CD8-positive, alpha-beta memory T cell (primary cell): ENCODE results near the gene ACTL6A. TPM values are rescaled to one million over a fixed set of nuclear protein-coding genes. Genes with fewer than 3 reads are reported as not detected.

Source experiments
- CTCF ChIA-PET: fragments of 350-600 bp; sonication (Branson Sonifier 250); formaldehyde crosslinking; loops from one replicate; lab custom pipeline; 2021; ENCODE audit warnings: antibody characterized with exemption; lab: Charles Lee
- POLR2A ChIA-PET: fragments of 350-600 bp; sonication (Branson Sonifier 250); formaldehyde crosslinking; loops from one replicate; lab custom pipeline; 2021; ENCODE audit warnings: antibody characterized with exemption; lab: Charles Lee
- DNase-seq, 5 donors: peaks; one replicate each; pipeline versions ENCODE4 v3.0.0 to v3.0.0-alpha.2; 2020 to 2022; ENCODE audit warnings: mixed read lengths in 1 of 5
- H3K27ac ChIP-seq: one replicate; pipeline ENCODE4 v1.7.0; 2013; ENCODE audit warnings: low read depth, mild to moderate bottlenecking, low read length, moderate library complexity
- H3K27me3 ChIP-seq: 2 replicates; pipeline ENCODE4 v1.7.0; 2013; ENCODE audit warnings: low read length, mild to moderate bottlenecking; ENCODE audit not compliant: insufficient read depth, poor library complexity, severe bottlenecking
- H3K36me3 ChIP-seq: 2 replicates; pipeline ENCODE4 v1.7.0; 2013; ENCODE audit warnings: mild to moderate bottlenecking, low read length, moderate library complexity; ENCODE audit not compliant: insufficient read depth
- H3K4me1 ChIP-seq: 2 replicates; pipeline ENCODE4 v1.7.0; 2013; ENCODE audit warnings: mild to moderate bottlenecking, low read length, moderate library complexity; ENCODE audit not compliant: insufficient read depth
- H3K4me3 ChIP-seq: 2 replicates; pipeline ENCODE4 v1.7.0; 2013; ENCODE audit warnings: mild to moderate bottlenecking, low read length
- H3K9me3 ChIP-seq: 2 replicates; pipeline ENCODE4 v1.7.0; 2013; ENCODE audit warnings: mild to moderate bottlenecking, low read length
- H3K27ac Mint-ChIP-seq, 8 donors: one replicate each; pipeline ENCODE4 v1.8.0; 2020 to 2021; ENCODE audit warnings: mixed read lengths in 8 of 8, mild to moderate bottlenecking in 6 of 8, inconsistent platforms in 3 of 8, moderate library complexity in 3 of 8
- H3K27me3 Mint-ChIP-seq, 2 donors: one replicate each; pipeline ENCODE4 v1.8.0; 2020 to 2021; ENCODE audit warnings: mixed read lengths in 2 of 2, mild to moderate bottlenecking in 1 of 2, moderate library complexity in 1 of 2
- H3K36me3 Mint-ChIP-seq, 3 donors: one replicate each; pipeline ENCODE4 v1.8.0; 2020 to 2021; ENCODE audit warnings: mixed read lengths in 3 of 3, inconsistent platforms in 1 of 3, mild to moderate bottlenecking in 1 of 3
- H3K4me1 Mint-ChIP-seq, 3 donors: one replicate each; pipeline ENCODE4 v1.8.0; 2020 to 2021; ENCODE audit warnings: mixed read lengths in 3 of 3, inconsistent platforms in 1 of 3, mild to moderate bottlenecking in 1 of 3
- H3K4me3 Mint-ChIP-seq, 7 donors: one replicate each; pipeline ENCODE4 v1.8.0; 2020 to 2021; ENCODE audit warnings: mixed read lengths in 7 of 7, mild to moderate bottlenecking in 6 of 7, moderate library complexity in 4 of 7, inconsistent platforms in 2 of 7
- H3K9me3 Mint-ChIP-seq, 5 donors: one replicate each; pipeline ENCODE4 v1.8.0; 2020 to 2022; ENCODE audit warnings: mixed read lengths in 5 of 5, mild to moderate bottlenecking in 3 of 5, moderate library complexity in 2 of 5, inconsistent platforms in 1 of 5
- polyA plus RNA-seq: library from polyadenylated mRNA; unstranded; fragments of 300-500 nt; fragmentation: Illumina TruSeq; gene quantifications from one replicate; pipeline ENCODE4 v1.2.3, GENCODE V29; 2021
- total RNA-seq, 2 experiments: library from RNA; stranded (reverse); gene quantifications; one replicate each; pipeline ENCODE4 v1.2.3, GENCODE V29; 2021

Gene ACTL6A
- total and polyA plus RNA-seq, 3 experiments from 2014 or later, result 46.8 to 107 (median 96.9) TPM

GRCh38 chr3:179536256-179536655 lies 26.5 kb upstream of the ACTL6A start:
- no peak for DNase-seq
- Mint-ChIP-seq H3K36me3 (peaks cover 0 to 1% (median 0%) of the 10 kb centered on the region in 3 donors), H3K9me3 (no peaks in the 10 kb centered on the region), H3K27me3 (peaks cover 8 to 16% of the 10 kb centered on the region in 2 donors), H3K4me3 (no peak overlapping the region), H3K4me1 (no peaks in the 10 kb centered on the region), H3K27ac (no peak overlapping the region)
- no peak overlapping the region for H3K27ac ChIP-seq
- no peaks in the 10 kb centered on the region for H3K4me1 ChIP-seq
- H3K9me3 ChIP-seq, result no peaks in the 10 kb centered on the region
- CTCF ChIA-PET, result no interaction called here
- no peaks in the 10 kb centered on the region for H3K27me3 ChIP-seq
- POLR2A ChIA-PET, result no interaction called here
- no peak overlapping the region for H3K4me3 ChIP-seq
- H3K36me3 ChIP-seq, result no peaks in the 10 kb centered on the region

GRCh38 chr3:179541094-179541493 lies 21.6 kb upstream of the ACTL6A start:
- H3K27me3 Mint-ChIP-seq, result peaks cover 9 to 12% of the 10 kb centered on the region in 2 donors
- H3K4me1 Mint-ChIP-seq, result no peaks in the 10 kb centered on the region
- Histone ChIP-seq H3K9me3 (no peaks in the 10 kb centered on the region), H3K36me3 (no peaks in the 10 kb centered on the region), H3K4me3 (no peak overlapping the region), H3K4me1 (no peaks in the 10 kb centered on the region), H3K27me3 (no peaks in the 10 kb centered on the region), H3K27ac (no peak overlapping the region)
- no peak overlapping the region for H3K27ac Mint-ChIP-seq
- no peak overlapping the region for H3K4me3 Mint-ChIP-seq
- ChIA-PET CTCF (no interaction called here), POLR2A (no interaction called here)
- H3K9me3 Mint-ChIP-seq, result no peaks in the 10 kb centered on the region
- H3K36me3 Mint-ChIP-seq, result peaks cover 0 to 1% (median 0%) of the 10 kb centered on the region in 3 donors
- no peak for DNase-seq

GRCh38 chr3:179541596-179541995 lies 21.1 kb upstream of the ACTL6A start:
- H3K4me1 Mint-ChIP-seq, result no peaks in the 10 kb centered on the region
- H3K27me3 Mint-ChIP-seq, result peaks cover 9 to 12% of the 10 kb centered on the region in 2 donors
- ChIA-PET POLR2A (no interaction called here), CTCF (no interaction called here)
- H3K36me3 Mint-ChIP-seq, result peaks cover 0 to 1% (median 0%) of the 10 kb centered on the region in 3 donors
- Histone ChIP-seq H3K27me3 (no peaks in the 10 kb centered on the region), H3K9me3 (no peaks in the 10 kb centered on the region), H3K27ac (no peak overlapping the region), H3K36me3 (no peaks in the 10 kb centered on the region), H3K4me3 (no peak overlapping the region), H3K4me1 (no peaks in the 10 kb centered on the region)
- no peak overlapping the region for H3K4me3 Mint-ChIP-seq
- no peak overlapping the region for H3K27ac Mint-ChIP-seq
- no peaks in the 10 kb centered on the region for H3K9me3 Mint-ChIP-seq
- DNase-seq, result no peak

GRCh38 chr3:179542375-179542774 lies 20.4 kb upstream of the ACTL6A start:
- H3K4me1 ChIP-seq, result no peaks in the 10 kb centered on the region
- Mint-ChIP-seq H3K4me1 (no peaks in the 10 kb centered on the region), H3K36me3 (peaks cover 0 to 1% (median 0%) of the 10 kb centered on the region in 3 donors), H3K4me3 (no peak overlapping the region), H3K9me3 (no peaks in the 10 kb centered on the region), H3K27me3 (peaks cover 9 to 12% of the 10 kb centered on the region in 2 donors), H3K27ac (no peak overlapping the region)
- H3K4me3 ChIP-seq, result no peak overlapping the region
- H3K27me3 ChIP-seq, result no peaks in the 10 kb centered on the region
- no peaks in the 10 kb centered on the region for H3K36me3 ChIP-seq
- no peaks in the 10 kb centered on the region for H3K9me3 ChIP-seq
- POLR2A ChIA-PET, result no interaction called here
- DNase-seq, result no peak
- CTCF ChIA-PET, result no interaction called here
- no peak overlapping the region for H3K27ac ChIP-seq

- peaks cover 0 to 1% (median 0%) of the 10 kb centered on the region in 3 donors for H3K36me3 Mint-ChIP-seq
- Histone ChIP-seq H3K36me3 (no peaks in the 10 kb centered on the region), H3K9me3 (no peaks in the 10 kb centered on the region), H3K27me3 (no peaks in the 10 kb centered on the region), H3K27ac (no peak overlapping the region), H3K4me3 (no peak overlapping the region), H3K4me1 (no peaks in the 10 kb centered on the region)
- peaks cover 5 to 10% of the 10 kb centered on the region in 2 donors for H3K27me3 Mint-ChIP-seq
- no peak for DNase-seq
- H3K4me3 Mint-ChIP-seq, result no peak overlapping the region
- ChIA-PET POLR2A (no interaction called here), CTCF (no interaction called here)
- no peaks in the 10 kb centered on the region for H3K9me3 Mint-ChIP-seq
- peak overlapping the region in 1 of 8 donors; percentile 40 for H3K27ac Mint-ChIP-seq
- no peaks in the 10 kb centered on the region for H3K4me1 Mint-ChIP-seq
These were observed 17.6 kb upstream of the ACTL6A start for GRCh38 chr3:179544981-179545645.

GRCh38 chr3:179546814-179547241 lies 15.9 kb upstream of the ACTL6A start:
- H3K4me3 Mint-ChIP-seq, result no peak overlapping the region
- H3K27ac ChIP-seq, result no peak overlapping the region
- no peaks in the 10 kb centered on the region for H3K27me3 ChIP-seq
- DNase-seq, result no peak
- H3K9me3 Mint-ChIP-seq, result no peaks in the 10 kb centered on the region
- CTCF ChIA-PET, result no interaction called here
- H3K36me3 ChIP-seq, result no peaks in the 10 kb centered on the region
- H3K27ac Mint-ChIP-seq, result no peak overlapping the region
- POLR2A ChIA-PET, result no interaction called here
- H3K9me3 ChIP-seq, result no peaks in the 10 kb centered on the region
- H3K4me3 ChIP-seq, result no peak overlapping the region
- peaks cover 3 to 8% of the 10 kb centered on the region in 2 donors for H3K27me3 Mint-ChIP-seq
- H3K4me1 ChIP-seq, result no peaks in the 10 kb centered on the region
- no peaks in the 10 kb centered on the region for H3K36me3 Mint-ChIP-seq
- no peaks in the 10 kb centered on the region for H3K4me1 Mint-ChIP-seq

GRCh38 chr3:179551349-179552105 lies 11.2 kb upstream of the ACTL6A start:
- Mint-ChIP-seq H3K27ac (no peak overlapping the region), H3K36me3 (no peaks in the 10 kb centered on the region), H3K4me1 (no peaks in the 10 kb centered on the region), H3K9me3 (no peaks in the 10 kb centered on the region), H3K27me3 (peaks cover 2 to 5% of the 10 kb centered on the region in 2 donors), H3K4me3 (no peak overlapping the region)
- H3K36me3 ChIP-seq, result no peaks in the 10 kb centered on the region
- H3K4me1 ChIP-seq, result no peaks in the 10 kb centered on the region
- no peak overlapping the region for H3K27ac ChIP-seq
- H3K27me3 ChIP-seq, result no peaks in the 10 kb centered on the region
- POLR2A ChIA-PET, result no interaction called here
- DNase-seq, result no peak
- no peak overlapping the region for H3K4me3 ChIP-seq
- H3K9me3 ChIP-seq, result no peaks in the 10 kb centered on the region
- CTCF ChIA-PET, result no interaction called here

- Histone ChIP-seq H3K4me1 (peaks cover 4% of the 10 kb centered on the region), H3K4me3 (no peak overlapping the region), H3K36me3 (no peaks in the 10 kb centered on the region), H3K9me3 (no peaks in the 10 kb centered on the region), H3K27me3 (no peaks in the 10 kb centered on the region), H3K27ac (no peak overlapping the region)
- H3K9me3 Mint-ChIP-seq, result no peaks in the 10 kb centered on the region
- H3K27me3 Mint-ChIP-seq, result peaks cover 5 to 7% of the 10 kb centered on the region in 2 donors
- peak overlapping the region in 1 of 7 donors; percentile 53 for H3K4me3 Mint-ChIP-seq
- ChIA-PET CTCF (no interaction called here), POLR2A (no interaction called here)
- H3K36me3 Mint-ChIP-seq, result peaks cover 0 to 9% (median 0%) of the 10 kb centered on the region in 3 donors
- DNase-seq, result peak in 4 of 5 donors; percentile 7 to 56 (median 10)
- H3K4me1 Mint-ChIP-seq, result peaks cover 5 to 11% (median 10%) of the 10 kb centered on the region in 3 donors
- H3K27ac Mint-ChIP-seq, result no peak overlapping the region
These were observed 3.9 kb upstream of the ACTL6A start for GRCh38 chr3:179558742-179559364.
